HFFc6 (cell line): Measurements from ENCODE around the gene SNCB. TPM values are rescaled to one million over a fixed set of nuclear protein-coding genes. Genes with fewer than 3 reads are reported as not detected.

Source experiments
- DNase-seq: peaks from one replicate; pipeline ENCODE4 v3.0.0-alpha.2; 2018
- H3K27ac Mint-ChIP-seq: 2 replicates; pipeline ENCODE4 v1.8.0; 2020; ENCODE audit warnings: mild to moderate bottlenecking, mixed read lengths
- H3K27me3 Mint-ChIP-seq: 2 replicates; pipeline ENCODE4 v1.8.0; 2021; ENCODE audit warnings: mild to moderate bottlenecking, moderate library complexity, mixed read lengths; ENCODE audit not compliant: insufficient read depth
- H3K36me3 Mint-ChIP-seq: 2 replicates; pipeline ENCODE4 v1.8.0; 2021; ENCODE audit warnings: low read depth, mixed read lengths
- H3K4me1 Mint-ChIP-seq: 2 replicates; pipeline ENCODE4 v1.8.0; 2020; ENCODE audit warnings: low read depth, mixed read lengths
- H3K4me3 Mint-ChIP-seq: 2 replicates; pipeline ENCODE4 v1.8.0; 2020; ENCODE audit warnings: mild to moderate bottlenecking, moderate library complexity, mixed read lengths
- H3K9me3 Mint-ChIP-seq: 2 replicates; pipeline ENCODE4 v1.8.0; 2020; ENCODE audit warnings: mild to moderate bottlenecking, mixed read lengths
- CTCF ChIP-seq: fragments of 200-600 bp; sonication (generic); IDR thresholded peaks from 2 replicates; pipeline ENCODE4 v1.5.0; 2021; ENCODE audit warnings: antibody characterized with exemption, mild to moderate bottlenecking
- total RNA-seq, 6 experiments: library from RNA; stranded (reverse); fragmentation: NEBNext Ultra II Directional; extraction: Animal tissue kit (Norgen Biotek cat#: 25700); gene quantifications; 2 replicates in 1 of 6; 3 replicates in 5 of 6; pipeline ENCODE4 v1.2.3, GENCODE V29; 2021

The SNCB gene
- total RNA-seq, 6 experiments from 2014 or later, result not detected

DNA sequence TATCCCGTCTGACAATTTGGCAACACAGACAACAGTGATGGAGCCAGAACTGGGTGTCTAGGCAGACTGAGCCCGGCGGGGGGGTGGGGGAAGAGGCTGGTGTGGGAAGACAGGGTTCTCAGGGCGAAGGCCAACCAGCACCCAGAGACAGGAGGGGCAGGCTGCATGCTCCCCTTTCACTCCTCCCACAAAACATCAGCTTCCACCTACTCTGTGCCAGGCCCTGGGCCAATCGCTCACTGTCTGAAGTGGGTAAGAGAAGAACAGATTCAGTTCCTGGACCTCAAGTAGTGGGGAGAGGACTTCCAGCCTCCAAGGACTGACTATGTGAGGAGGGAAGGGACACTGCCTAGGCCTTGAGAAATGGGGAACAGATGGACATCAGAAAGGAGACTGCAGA lies 2.8 kb downstream of the SNCB start:
- no peak for TF ChIP-seq CTCF
- H3K27me3 Mint-ChIP-seq, result peaks cover 51% of the 10 kb centered on the region
- no peak overlapping the region for H3K4me3 Mint-ChIP-seq

GRCh38 chr5:176626876-176627236 lies 3.5 kb downstream of the SNCB start:
- Mint-ChIP-seq H3K4me1 (peaks cover 12% of the 10 kb centered on the region), H3K36me3 (no peaks in the 10 kb centered on the region), H3K9me3 (no peaks in the 10 kb centered on the region), H3K27ac (no peak overlapping the region), H3K4me3 (no peak overlapping the region), H3K27me3 (peaks cover 56% of the 10 kb centered on the region)
- no peak for TF ChIP-seq CTCF
- no peak for DNase-seq

More for the DNA sequence above, 2.8 kb downstream of the SNCB start:
- H3K4me1 Mint-ChIP-seq, result peaks cover 12% of the 10 kb centered on the region
- DNase-seq, result no peak
- H3K9me3 Mint-ChIP-seq, result no peaks in the 10 kb centered on the region
- no peak overlapping the region for H3K27ac Mint-ChIP-seq
- no peaks in the 10 kb centered on the region for H3K36me3 Mint-ChIP-seq

DNA sequence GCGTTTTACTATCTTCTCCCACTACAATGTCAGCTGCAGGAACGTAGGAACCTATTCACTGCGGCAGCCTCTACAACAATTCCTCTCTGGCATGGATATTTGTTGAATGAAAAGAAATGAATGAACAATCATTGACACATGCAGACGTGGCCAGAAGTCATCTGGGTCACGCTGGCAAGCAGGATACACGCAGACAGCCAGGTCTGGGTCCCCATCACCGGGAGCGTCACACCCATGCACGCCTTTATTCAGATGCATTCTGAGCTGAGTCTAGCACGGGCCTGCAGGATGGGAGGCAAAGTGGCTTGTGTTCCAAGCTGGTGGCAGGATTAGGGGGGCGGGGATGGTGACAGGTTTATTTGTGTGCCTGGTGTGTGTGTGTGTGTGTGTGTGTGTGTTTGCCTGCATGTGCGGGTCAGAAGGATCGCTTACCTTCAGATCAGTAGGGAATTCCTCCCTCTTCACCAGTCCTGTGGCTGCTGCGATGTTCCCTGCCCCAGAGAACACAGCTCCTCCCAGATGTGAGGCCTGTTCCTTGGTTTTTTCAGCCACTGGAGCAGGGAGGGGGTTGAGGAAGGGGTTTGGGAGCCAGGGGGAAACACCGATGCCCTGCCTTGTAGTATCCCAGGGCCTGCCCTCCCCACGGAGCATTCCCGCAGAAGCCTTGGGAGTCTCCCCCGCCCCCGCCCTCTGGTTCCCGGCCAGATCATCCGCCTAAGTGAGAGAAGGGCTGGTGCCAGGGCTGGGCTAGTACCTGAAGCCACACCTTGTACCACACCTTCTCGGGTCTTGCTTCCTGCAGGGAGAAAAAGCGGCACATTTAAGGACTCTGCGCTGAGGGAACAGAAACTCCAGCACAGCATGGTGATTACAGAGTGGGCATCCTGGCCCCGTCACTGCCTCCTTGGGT lies 4.1 kb downstream of the SNCB start:
- no peaks in the 10 kb centered on the region for H3K36me3 Mint-ChIP-seq
- no peak overlapping the region for H3K4me3 Mint-ChIP-seq
- no peak for DNase-seq
- H3K9me3 Mint-ChIP-seq, result no peaks in the 10 kb centered on the region
- peaks cover 12% of the 10 kb centered on the region for H3K4me1 Mint-ChIP-seq
- peaks cover 55% of the 10 kb centered on the region for H3K27me3 Mint-ChIP-seq
- H3K27ac Mint-ChIP-seq, result no peak overlapping the region
- no peak for TF ChIP-seq CTCF

GRCh38 chr5:176625512-176625911 lies 4.8 kb downstream of the SNCB start:
- Mint-ChIP-seq H3K27me3 (peaks cover 54% of the 10 kb centered on the region), H3K4me3 (no peak overlapping the region), H3K27ac (no peak overlapping the region), H3K4me1 (peaks cover 14% of the 10 kb centered on the region), H3K9me3 (no peaks in the 10 kb centered on the region), H3K36me3 (no peaks in the 10 kb centered on the region)
- TF ChIP-seq CTCF, result no peak
- no peak for DNase-seq

GRCh38 chr5:176624938-176625337 lies 5.4 kb downstream of the SNCB start:
- no peak for TF ChIP-seq CTCF
- H3K27me3 Mint-ChIP-seq, result peaks cover 58% of the 10 kb centered on the region
- no peaks in the 10 kb centered on the region for H3K9me3 Mint-ChIP-seq
- peaks cover 18% of the 10 kb centered on the region for H3K4me1 Mint-ChIP-seq
- H3K27ac Mint-ChIP-seq, result no peak overlapping the region
- H3K36me3 Mint-ChIP-seq, result no peaks in the 10 kb centered on the region
- H3K4me3 Mint-ChIP-seq, result no peak overlapping the region
- DNase-seq, result no peak
